MM.1S (cell line): Measurements from ENCODE around the gene PHKA2.

Experiments
- DNase-seq: peaks from one replicate; pipeline ENCODE4 v3.0.0-alpha.2; 2015
- H2AFZ ChIP-seq: fragments of 300-600 bp; sonication (generic); 2 replicates; pipeline ENCODE4 v1.6.0; 2016; ENCODE audit warnings: antibody characterized with exemption, low read length
- H3F3A ChIP-seq: fragments of 300-600 bp; sonication (generic); 2 replicates; pipeline ENCODE4 v1.6.1; 2016; ENCODE audit warnings: mild to moderate bottlenecking, antibody characterized with exemption, low read length, moderate library complexity, mixed read lengths; ENCODE audit not compliant: insufficient read depth
- H3K27ac ChIP-seq: fragments of 300-600 bp; sonication (generic); 2 replicates; pipeline ENCODE4 v1.5.1; 2016; ENCODE audit warnings: mild to moderate bottlenecking, low read length
- H3K27me3 ChIP-seq: fragments of 300-600 bp; sonication (generic); replicated peaks from 2 replicates; pipeline ENCODE4 v1.6.0; 2016; ENCODE audit warnings: low read length; ENCODE audit not compliant: insufficient read depth
- H3K36me3 ChIP-seq: fragments of 300-600 bp; sonication (generic); replicated peaks from 2 replicates; pipeline ENCODE4 v1.6.1; 2016; ENCODE audit warnings: mild to moderate bottlenecking, low read length, mixed read lengths; ENCODE audit not compliant: insufficient read depth
- H3K4me1 ChIP-seq: fragments of 300-600 bp; sonication (generic); 2 replicates; pipeline ENCODE4 v1.6.1; 2016; ENCODE audit warnings: low read length, mixed read lengths
- H3K4me2 ChIP-seq: fragments of 300-600 bp; sonication (generic); 2 replicates; pipeline ENCODE4 v1.6.0; 2016; ENCODE audit warnings: low read depth, low read length
- H3K4me3 ChIP-seq: fragments of 300-600 bp; sonication (generic); 2 replicates; pipeline ENCODE4 v1.5.1; 2016; ENCODE audit warnings: low read length, mixed read lengths
- H3K79me2 ChIP-seq: fragments of 300-600 bp; sonication (generic); 2 replicates; pipeline ENCODE4 v1.6.1; 2016; ENCODE audit warnings: mixed run types, low read length, mixed read lengths
- H3K9ac ChIP-seq: fragments of 300-600 bp; sonication (generic); 2 replicates; pipeline ENCODE4 v1.6.1; 2016; ENCODE audit warnings: low read length, mixed read lengths
- H3K9me2 ChIP-seq: fragments of 300-600 bp; sonication (generic); replicated peaks from 2 replicates; pipeline ENCODE4 v1.6.1; 2016; ENCODE audit warnings: mild to moderate bottlenecking, low read length, mixed read lengths; ENCODE audit not compliant: insufficient read depth
- H3K9me3 ChIP-seq: fragments of 300-600 bp; sonication (generic); replicated peaks from 2 replicates; pipeline ENCODE4 v1.6.1; 2016; ENCODE audit warnings: mild to moderate bottlenecking, low read length, mixed read lengths; ENCODE audit not compliant: insufficient read depth
- H4K20me1 ChIP-seq: fragments of 300-600 bp; sonication (generic); 2 replicates; pipeline ENCODE4 v1.6.1; 2016; ENCODE audit warnings: mild to moderate bottlenecking, low read length, moderate library complexity, mixed read lengths; ENCODE audit not compliant: insufficient read depth
- CTCF ChIP-seq: fragments of 300-600 bp; sonication (generic); IDR thresholded peaks from 2 replicates; pipeline ENCODE4 v1.5.1; 2016; ENCODE audit warnings: antibody characterized with exemption, low read length, mixed read lengths
- EZH2 ChIP-seq: fragments of 300-600 bp; sonication (generic); optimal IDR thresholded peaks from 2 replicates; pipeline ENCODE3; 2017; ENCODE audit warnings: low read depth, mild to moderate bottlenecking, antibody characterized with exemption, low read length, mixed read lengths
- EZH2phosphoT487 ChIP-seq: fragments of 300-600 bp; sonication (generic); IDR thresholded peaks from 2 replicates; pipeline ENCODE4 v1.6.1; 2018; ENCODE audit warnings: antibody characterized with exemption, low read length

The PHKA2 gene

GRCh38 chrX:18889346-18890048, 94.4 kb downstream of the PHKA2 start:
- Histone ChIP-seq H2AFZ (no peak overlapping the region), H3K9me2 (no peaks in the 10 kb centered on the region), H3K4me1 (peaks cover 18% of the 10 kb centered on the region), H3K27ac (no peak overlapping the region), H4K20me1 (no peaks in the 10 kb centered on the region), H3K4me2 (no peak overlapping the region), H3F3A (peaks cover 16% of the 10 kb centered on the region), H3K27me3 (no peaks in the 10 kb centered on the region), H3K4me3 (no peak overlapping the region), H3K9ac (no peak overlapping the region), H3K79me2 (no peaks in the 10 kb centered on the region), H3K9me3 (no peaks in the 10 kb centered on the region), H3K36me3 (no peaks in the 10 kb centered on the region)
- no peak for DNase-seq
- TF ChIP-seq EZH2 = no peak
- no peak for TF ChIP-seq CTCF
- no peak for TF ChIP-seq EZH2phosphoT487

- TF ChIP-seq CTCF (no peak), EZH2phosphoT487 (no peak), EZH2 (no peak)
- Histone ChIP-seq H3K4me1 (peaks cover 22% of the 10 kb centered on the region), H3K27ac (no peak overlapping the region), H3K9me2 (no peaks in the 10 kb centered on the region), H3K9me3 (no peaks in the 10 kb centered on the region), H3K79me2 (no peaks in the 10 kb centered on the region), H3F3A (peaks cover 16% of the 10 kb centered on the region), H3K4me2 (no peak overlapping the region), H4K20me1 (no peaks in the 10 kb centered on the region), H3K36me3 (no peaks in the 10 kb centered on the region), H2AFZ (no peak overlapping the region), H3K4me3 (no peak overlapping the region), H3K9ac (no peak overlapping the region), H3K27me3 (no peaks in the 10 kb centered on the region)
- DNase-seq = no peak
Measured at GRCh38 chrX:18888281-18888680, 95.6 kb downstream of the PHKA2 start.

GRCh38 chrX:18887825-18888212, 96.1 kb downstream of the PHKA2 start:
- H3K27me3 ChIP-seq = no peaks in the 10 kb centered on the region
- no peak overlapping the region for H3K9ac ChIP-seq
- no peak for TF ChIP-seq EZH2phosphoT487
- no peak for TF ChIP-seq EZH2
- TF ChIP-seq CTCF = no peak
- H3F3A ChIP-seq = peaks cover 16% of the 10 kb centered on the region
- no peaks in the 10 kb centered on the region for H3K79me2 ChIP-seq
- H3K36me3 ChIP-seq = no peaks in the 10 kb centered on the region
- H3K9me3 ChIP-seq = no peaks in the 10 kb centered on the region
- no peak overlapping the region for H3K27ac ChIP-seq
- H3K9me2 ChIP-seq = no peaks in the 10 kb centered on the region
- H3K4me2 ChIP-seq = no peak overlapping the region
- H2AFZ ChIP-seq = no peak overlapping the region
- no peaks in the 10 kb centered on the region for H4K20me1 ChIP-seq
- peaks cover 22% of the 10 kb centered on the region for H3K4me1 ChIP-seq
- DNase-seq = no peak
- no peak overlapping the region for H3K4me3 ChIP-seq
